SH-SY5Y (cell line): ENCODE results near the gene KCNQ5.

ENCODE experiments used
- GATA2 ChIP-seq: IDR thresholded peaks from 2 replicates; pipeline ENCODE4 v1.6.1; 2011; ENCODE audit warnings: mild to moderate bottlenecking, low read depth, low read length
- GATA3 ChIP-seq: IDR thresholded peaks from 2 replicates; pipeline ENCODE4 v1.6.1; 2011; ENCODE audit warnings: low read depth, mild to moderate bottlenecking, low read length, moderate library complexity

- TF ChIP-seq GATA2 (no peak), GATA3 (no peak)
Observed at GRCh38 chr6:72636215-72636614, 14.4 kb downstream of the KCNQ5 start.
